Neuron (in vitro differentiated cells): ENCODE results near the gene GAB2.

Source experiments
- H2AFZ ChIP-seq: one replicate; pipeline ENCODE4 v1.6.1; 2013; ENCODE audit warnings: low read depth, mild to moderate bottlenecking, inconsistent platforms, low read length, moderate library complexity
- H3K27me3 ChIP-seq: one replicate; pipeline ENCODE4 v1.6.1; 2013; ENCODE audit warnings: low read length; ENCODE audit not compliant: insufficient read depth
- H3K36me3 ChIP-seq: one replicate; pipeline ENCODE4 v1.6.1; 2013; ENCODE audit warnings: low read length; ENCODE audit not compliant: insufficient read depth
- H3K4me1 ChIP-seq: one replicate; pipeline ENCODE4 v1.6.1; 2013; ENCODE audit warnings: low read length; ENCODE audit not compliant: insufficient read depth
- H3K4me3 ChIP-seq: 2 replicates; pipeline ENCODE4 v1.5.1; 2013; ENCODE audit warnings: mild to moderate bottlenecking, low read length, moderate library complexity
- H3K9me3 ChIP-seq: one replicate; pipeline ENCODE4 v1.6.1; 2013; ENCODE audit warnings: low read length

The GAB2 gene

GRCh38 chr11:78403781-78404180 is 13.8 kb downstream of the GAB2 start:
- no peaks in the 10 kb centered on the region for H3K4me1 ChIP-seq
- H3K27me3 ChIP-seq = no peaks in the 10 kb centered on the region
- no peak overlapping the region for H3K4me3 ChIP-seq
- H3K9me3 ChIP-seq = peaks cover 11% of the 10 kb centered on the region
- no peak overlapping the region for H2AFZ ChIP-seq
- peaks cover 10% of the 10 kb centered on the region for H3K36me3 ChIP-seq

DNA sequence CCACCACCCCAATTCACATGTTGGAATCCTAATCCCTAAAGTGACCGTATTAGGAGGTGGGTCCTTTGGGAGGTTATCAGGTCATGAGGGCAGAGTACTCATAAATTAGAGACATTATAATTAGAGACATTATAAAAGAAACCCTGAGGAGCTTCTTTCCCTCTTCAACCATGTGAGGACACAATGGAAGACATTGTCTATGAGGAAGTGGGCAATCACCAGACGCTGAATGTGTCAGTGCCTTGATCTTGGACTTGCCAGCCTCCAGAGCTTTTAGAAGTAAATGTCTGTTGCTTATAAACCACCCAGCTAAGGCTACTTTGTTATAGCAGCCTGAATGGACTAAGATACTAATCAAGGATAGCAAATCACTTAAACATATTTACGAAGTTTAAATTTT is 14.8 kb downstream of the GAB2 start:
- Histone ChIP-seq H3K27me3 (no peaks in the 10 kb centered on the region), H2AFZ (no peak overlapping the region), H3K36me3 (peaks cover 7% of the 10 kb centered on the region), H3K4me3 (no peak overlapping the region), H3K9me3 (peaks cover 7% of the 10 kb centered on the region), H3K4me1 (no peaks in the 10 kb centered on the region)

DNA sequence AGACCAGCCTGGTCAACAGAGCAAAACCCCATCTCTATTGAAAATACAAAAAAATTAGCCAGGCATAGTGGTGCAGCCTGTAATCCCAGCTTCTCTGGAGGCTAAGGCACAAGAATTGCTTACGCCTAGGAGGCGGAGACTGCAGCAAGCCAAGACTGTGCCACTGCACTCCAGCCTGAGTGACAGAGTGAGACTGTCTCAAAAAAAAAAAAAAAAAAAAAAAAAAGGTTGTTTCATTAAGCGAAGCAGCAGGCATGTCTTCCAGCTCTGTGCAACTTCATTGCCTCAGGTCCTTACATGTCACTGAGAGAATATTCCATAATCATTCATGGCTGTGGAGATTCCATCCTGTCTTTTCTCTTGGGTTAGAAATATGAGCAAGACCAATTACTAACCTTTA is 16.9 kb downstream of the GAB2 start:
- H3K4me3 ChIP-seq = no peak overlapping the region
- H3K27me3 ChIP-seq = no peaks in the 10 kb centered on the region
- H3K4me1 ChIP-seq = no peaks in the 10 kb centered on the region
- no peak overlapping the region for H2AFZ ChIP-seq
- H3K36me3 ChIP-seq = peaks cover 7% of the 10 kb centered on the region
- H3K9me3 ChIP-seq = peaks cover 4% of the 10 kb centered on the region

DNA sequence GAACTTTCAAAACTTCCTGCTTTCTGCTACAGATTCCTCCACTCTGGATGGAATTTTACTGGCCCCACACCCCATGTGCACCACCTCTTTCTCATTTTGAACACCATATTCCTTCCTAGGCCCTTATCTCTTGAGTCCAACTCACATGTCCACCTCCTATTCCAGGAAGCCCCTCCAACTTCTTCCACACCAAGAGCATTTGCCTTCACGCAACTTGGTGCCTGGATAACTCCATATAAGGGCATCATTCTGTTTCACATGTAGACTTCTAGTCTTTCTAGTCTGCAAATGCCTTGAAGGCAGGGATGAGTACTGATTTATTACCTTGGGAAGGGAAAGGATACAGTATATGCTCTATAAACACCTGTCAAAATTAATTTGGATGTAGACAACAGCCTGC is 17.5 kb downstream of the GAB2 start:
- Histone ChIP-seq H3K4me1 (no peaks in the 10 kb centered on the region), H3K27me3 (no peaks in the 10 kb centered on the region), H3K36me3 (peaks cover 7% of the 10 kb centered on the region), H2AFZ (no peak overlapping the region), H3K4me3 (no peak overlapping the region), H3K9me3 (peaks cover 2% of the 10 kb centered on the region)

GRCh38 chr11:78399136-78399535 is 18.5 kb downstream of the GAB2 start:
- Histone ChIP-seq H3K27me3 (no peaks in the 10 kb centered on the region), H3K4me3 (no peak overlapping the region)

DNA sequence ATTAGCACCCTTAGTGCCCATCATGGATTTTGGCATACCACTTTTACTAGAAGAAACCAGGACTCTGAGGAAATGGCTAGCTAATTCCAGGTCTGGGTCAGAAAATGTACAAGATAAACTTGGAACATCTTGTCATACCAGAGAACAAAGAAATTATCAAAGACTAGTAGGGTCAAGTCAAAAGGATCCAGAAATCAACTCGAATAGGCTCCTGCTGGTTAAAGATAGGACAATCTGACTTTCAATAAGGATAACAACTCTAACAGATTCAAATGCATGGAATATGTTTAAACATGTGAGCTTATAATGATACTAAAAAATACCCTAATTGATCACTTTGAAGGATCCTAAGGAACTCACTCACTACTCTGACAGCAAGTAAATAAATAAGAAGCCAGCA is 18.9 kb downstream of the GAB2 start:
- Histone ChIP-seq H3K4me3 (no peak overlapping the region), H3K36me3 (peaks cover 4% of the 10 kb centered on the region), H2AFZ (no peak overlapping the region), H3K27me3 (no peaks in the 10 kb centered on the region), H3K9me3 (peaks cover 2% of the 10 kb centered on the region), H3K4me1 (no peaks in the 10 kb centered on the region)

More at GRCh38 chr11:78399136-78399535, 18.5 kb downstream of the GAB2 start:
- Histone ChIP-seq H3K9me3 (peaks cover 2% of the 10 kb centered on the region), H2AFZ (no peak overlapping the region), H3K4me1 (no peaks in the 10 kb centered on the region), H3K36me3 (peaks cover 4% of the 10 kb centered on the region)

DNA sequence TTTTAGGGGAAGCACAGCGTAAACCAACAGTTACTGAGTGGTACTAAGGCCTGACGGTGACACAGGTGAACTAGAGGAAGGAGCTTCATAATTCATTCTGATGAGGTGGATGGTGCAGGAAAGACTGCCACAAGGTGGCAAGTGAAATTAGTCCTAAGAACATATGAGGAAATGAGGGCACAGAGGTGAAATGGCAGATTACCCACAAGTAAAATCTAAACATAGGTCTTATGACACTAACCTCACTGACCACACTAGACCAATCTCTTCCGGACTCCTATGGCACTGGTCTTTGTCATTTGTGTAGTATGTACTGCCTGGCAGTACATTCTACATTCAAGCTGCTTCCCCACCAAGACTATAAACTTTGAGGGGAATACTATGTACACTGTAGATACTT is 20.2 kb downstream of the GAB2 start:
- peaks cover 4% of the 10 kb centered on the region for H3K36me3 ChIP-seq
- H2AFZ ChIP-seq = no peak overlapping the region

GRCh38 chr11:78395597-78395996 is 22.0 kb downstream of the GAB2 start:
- Histone ChIP-seq H3K4me3 (no peak overlapping the region), H3K27me3 (no peaks in the 10 kb centered on the region), H3K9me3 (peaks cover 3% of the 10 kb centered on the region), H3K4me1 (peaks cover 8% of the 10 kb centered on the region), H3K36me3 (no peaks in the 10 kb centered on the region), H2AFZ (no peak overlapping the region)

More for the DNA sequence above, 20.2 kb downstream of the GAB2 start:
- Histone ChIP-seq H3K4me1 (peaks cover 8% of the 10 kb centered on the region), H3K4me3 (no peak overlapping the region), H3K9me3 (peaks cover 2% of the 10 kb centered on the region), H3K27me3 (no peaks in the 10 kb centered on the region)

DNA sequence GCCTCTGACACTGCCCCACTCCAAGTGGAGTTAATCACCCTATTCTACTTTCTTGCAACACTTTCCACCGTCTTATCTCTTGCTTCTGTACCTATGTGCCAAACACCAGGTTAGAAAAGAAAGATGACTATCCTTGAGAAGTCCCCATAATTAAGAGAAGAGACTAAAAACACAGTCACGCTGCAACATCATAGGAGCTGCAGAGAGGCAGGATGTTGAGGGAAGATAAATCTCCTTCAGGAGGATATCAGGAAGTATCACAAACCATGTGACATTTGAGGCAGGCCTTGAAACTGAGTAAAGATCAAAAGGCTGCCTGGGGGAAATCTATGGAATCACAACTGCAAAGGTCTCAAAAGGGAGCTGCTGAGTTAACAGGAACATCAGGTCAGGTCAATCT is 24.8 kb downstream of the GAB2 start:
- H3K9me3 ChIP-seq = peaks cover 3% of the 10 kb centered on the region
- H3K4me3 ChIP-seq = no peak overlapping the region
- peaks cover 8% of the 10 kb centered on the region for H3K4me1 ChIP-seq
- H3K27me3 ChIP-seq = no peaks in the 10 kb centered on the region
- no peaks in the 10 kb centered on the region for H3K36me3 ChIP-seq
- H2AFZ ChIP-seq = no peak overlapping the region

- Histone ChIP-seq H3K36me3 (no peaks in the 10 kb centered on the region), H3K9me3 (peaks cover 3% of the 10 kb centered on the region), H3K4me3 (no peak overlapping the region), H2AFZ (no peak overlapping the region), H3K27me3 (no peaks in the 10 kb centered on the region), H3K4me1 (peaks cover 8% of the 10 kb centered on the region)
Measured at GRCh38 chr11:78391424-78391823, 26.2 kb downstream of the GAB2 start.

- H3K4me1 ChIP-seq = peaks cover 8% of the 10 kb centered on the region
- no peak overlapping the region for H2AFZ ChIP-seq
- H3K27me3 ChIP-seq = no peaks in the 10 kb centered on the region
- H3K4me3 ChIP-seq = no peak overlapping the region
- no peaks in the 10 kb centered on the region for H3K36me3 ChIP-seq
- peaks cover 3% of the 10 kb centered on the region for H3K9me3 ChIP-seq
Measured at GRCh38 chr11:78390809-78391208, 26.8 kb downstream of the GAB2 start.

DNA sequence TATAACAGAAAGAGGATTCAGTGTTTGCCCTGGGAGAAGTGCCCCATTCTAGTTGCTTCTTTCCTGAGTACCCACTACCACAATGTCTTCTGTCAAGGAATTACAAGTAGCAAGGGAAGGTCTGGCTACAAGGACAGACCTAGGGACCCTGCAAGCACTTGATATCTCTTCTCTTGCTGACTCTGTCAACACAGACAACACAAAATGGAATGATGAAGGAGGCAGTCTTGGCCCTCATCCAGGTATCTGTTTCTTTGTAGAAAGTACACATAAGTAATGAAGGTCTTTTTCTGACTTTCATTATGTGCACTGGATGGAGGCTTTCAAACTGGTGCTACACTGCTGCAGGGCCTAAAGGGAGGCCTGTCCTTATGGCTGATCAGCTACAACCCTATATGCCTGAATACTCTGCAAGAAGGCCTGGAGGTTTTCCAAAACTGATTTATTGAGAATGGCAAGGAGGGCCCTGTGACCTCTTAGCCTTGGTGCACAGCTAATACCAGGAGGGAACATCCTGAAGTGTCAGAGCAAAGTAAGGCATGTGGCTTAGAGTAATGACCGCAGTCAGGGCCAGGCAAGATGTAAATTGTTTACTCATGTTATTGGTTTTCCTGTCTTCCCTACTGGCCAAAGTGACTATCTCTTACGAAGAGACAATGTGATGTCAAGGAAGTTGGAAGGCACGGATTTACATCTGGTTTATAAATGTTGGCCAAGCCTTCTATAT is 31.2 kb downstream of the GAB2 start:
- H3K4me3 ChIP-seq = no peak overlapping the region
- H3K4me1 ChIP-seq = no peaks in the 10 kb centered on the region
- peaks cover 21% of the 10 kb centered on the region for H3K9me3 ChIP-seq
- H2AFZ ChIP-seq = no peak overlapping the region
- no peaks in the 10 kb centered on the region for H3K27me3 ChIP-seq
- H3K36me3 ChIP-seq = peaks cover 4% of the 10 kb centered on the region

GRCh38 chr11:78385205-78385604 is 32.4 kb downstream of the GAB2 start:
- Histone ChIP-seq H3K4me1 (no peaks in the 10 kb centered on the region), H3K9me3 (peaks cover 20% of the 10 kb centered on the region), H2AFZ (no peak overlapping the region), H3K27me3 (no peaks in the 10 kb centered on the region), H3K4me3 (no peak overlapping the region), H3K36me3 (peaks cover 4% of the 10 kb centered on the region)

GRCh38 chr11:78384231-78384630 is 33.4 kb downstream of the GAB2 start:
- Histone ChIP-seq H3K27me3 (no peaks in the 10 kb centered on the region), H3K4me1 (no peaks in the 10 kb centered on the region), H3K4me3 (no peak overlapping the region), H3K9me3 (peaks cover 20% of the 10 kb centered on the region), H2AFZ (no peak overlapping the region), H3K36me3 (peaks cover 4% of the 10 kb centered on the region)
